Upper lobe of left lung (tissue), 4 donors: ENCODE data around the gene IQCH.

Experiments
- CTCF ChIP-seq, 6 experiments: fragments of 450-650 bp in 4 of 6; fragments of 200-600 bp in 2 of 6; sonication (generic) in 2 of 6; IDR thresholded peaks; one replicate each; pipeline ENCODE4 v1.5.1; 2016 to 2019; ENCODE audit warnings: antibody characterized with exemption in 6 of 6
- EP300 ChIP-seq, 4 donors: sonication (generic); formaldehyde crosslinking; IDR thresholded peaks; one replicate each; pipeline ENCODE4 v1.5.1; 2017; ENCODE audit warnings: antibody characterized with exemption in 4 of 4, control low read depth in 2 of 4
- POLR2A ChIP-seq, 4 donors: fragments of 450-650 bp; IDR thresholded peaks; one replicate each; pipeline ENCODE4 v1.5.1; 2016 to 2017; ENCODE audit warnings: antibody characterized with exemption in 4 of 4, mild to moderate bottlenecking in 2 of 4
- POLR2AphosphoS5 ChIP-seq, 2 donors: sonication (generic); formaldehyde crosslinking; IDR thresholded peaks; one replicate each; pipeline ENCODE4 v1.5.1; 2017; ENCODE audit warnings: antibody characterized with exemption in 2 of 2

GRCh38 chr15:67413770-67414390 lies 159.3 kb downstream of the IQCH start:
- no peak for TF ChIP-seq POLR2A (IDR thresholded peaks at IDR 0.05)
- no peak for TF ChIP-seq CTCF (IDR thresholded peaks at IDR 0.05)
- TF ChIP-seq EP300 (IDR thresholded peaks at IDR 0.05): no peak
- no peak for TF ChIP-seq POLR2AphosphoS5 (IDR thresholded peaks at IDR 0.05)
